Stomach (tissue), 9 donors: ENCODE data around the gene PPP1R37. TPM values are rescaled to one million over a fixed set of nuclear protein-coding genes. Genes with fewer than 3 reads are reported as not detected.
A peak's percentile ranks its signal among the peaks of the same experiment; 100 is the strongest.

Experiments used
- DNase-seq, 2 donors: peaks; one replicate each; pipeline versions ENCODE4 v3.0.0 to v3.0.0-alpha.2; 2013 to 2019
- H3K27ac ChIP-seq, 5 donors: fragments of 200-600 bp in 4 of 5; sonication (generic) in 4 of 5; one replicate each; pipeline ENCODE4 v1.5.1; 2013 to 2019; ENCODE audit warnings: mild to moderate bottlenecking in 1 of 5, moderate library complexity in 1 of 5
- H3K27me3 ChIP-seq, 3 donors: fragments of 200-600 bp; sonication (generic); one replicate each; pipeline ENCODE4 v1.5.1; 2017 to 2019; ENCODE audit warnings: mixed run types in 1 of 3
- H3K36me3 ChIP-seq, 4 donors: fragments of 200-600 bp; sonication (generic); 1 replicate in 3 of 4; 2 replicates in 1 of 4; pipeline ENCODE4 v1.5.1; 2016 to 2019
- H3K4me1 ChIP-seq, 4 donors: fragments of 200-600 bp; sonication (generic); one replicate each; pipeline ENCODE4 v1.5.1; 2016 to 2019
- H3K4me3 ChIP-seq, 4 donors: fragments of 200-600 bp; sonication (generic) in 3 of 4; one replicate each; pipeline ENCODE4 v1.5.1; 2016 to 2019; ENCODE audit warnings: mild to moderate bottlenecking in 1 of 4
- H3K9me3 ChIP-seq, 4 donors: fragments of 200-600 bp; sonication (generic); one replicate each; pipeline ENCODE4 v1.5.1; 2016 to 2019
- EP300 ChIP-seq: sonication (generic); formaldehyde crosslinking; IDR thresholded peaks from one replicate; pipeline ENCODE4 v1.6.1; 2017; ENCODE audit warnings: antibody characterized with exemption
- POLR2A ChIP-seq, 4 donors: fragments of 450-650 bp; IDR thresholded peaks; one replicate each; pipeline ENCODE4 v1.6.1; 2016; ENCODE audit warnings: antibody characterized with exemption in 4 of 4, control low read depth in 2 of 4, mild to moderate bottlenecking in 1 of 4, moderate library complexity in 1 of 4
- POLR2AphosphoS5 ChIP-seq, 3 donors: sonication (generic); formaldehyde crosslinking; IDR thresholded peaks; one replicate each; pipeline ENCODE4 v1.6.1; 2016; ENCODE audit warnings: antibody characterized with exemption in 3 of 3
- WGBS, 5 donors: extraction: QIAGEN DNeasy Blood & Tissue Kit in 3 of 5; methylation state at CpG; one replicate each; pipeline versions ENCODE4 v1.1.5 to v1.1.7; 2013 to 2018; 5-methylcytosine and 5-hydroxymethylcytosine counted together
- intact Hi-C: fragments of 100-400 bp; cut with DNase I; formaldehyde crosslinking; loops from one replicate; pipeline ENCODE4 v1.15.1; 2023; ENCODE audit warnings: low total_unique reads
- polyA plus RNA-seq, 3 donors: library from polyadenylated mRNA; stranded (reverse); fragments of 200-250 nt; gene quantifications; one replicate each; pipeline ENCODE4 v1.2.3, GENCODE V29; 2013
- total RNA-seq, 5 donors: library from RNA; depleted of rRNA; stranded (reverse); fragments of >200 nt; gene quantifications; one replicate each; pipeline versions ENCODE4 v1.1.0 to v1.2.3, GENCODE V29; 2014 to 2016
- TF ChIP-seq, protein P1 (sequence below), 7 experiments: fragments of 450-650 bp in 4 of 7; fragments of 200-600 bp in 3 of 7; sonication (generic) in 3 of 7; IDR thresholded peaks; one replicate each; pipeline ENCODE4 v1.5.1; 2016 to 2019; ENCODE audit warnings: antibody characterized with exemption in 7 of 7, control low read depth in 2 of 7, mild to moderate bottlenecking in 1 of 7
- donor health status: healthy with polysubstance abuse.
- donor health status: Bipolar disorder and iron deficiency.
- donor health status: healthy.

Gene PPP1R37
- total and polyA plus RNA-seq, 8 donors, result 25.7 to 268 (median 53.9) TPM

- TF ChIP-seq POLR2AphosphoS5 (IDR thresholded peaks at IDR 0.05) (no peak), EP300 (no peak), POLR2A (IDR thresholded peaks at IDR 0.05) (no peak)
- TF ChIP-seq, protein P1, sequence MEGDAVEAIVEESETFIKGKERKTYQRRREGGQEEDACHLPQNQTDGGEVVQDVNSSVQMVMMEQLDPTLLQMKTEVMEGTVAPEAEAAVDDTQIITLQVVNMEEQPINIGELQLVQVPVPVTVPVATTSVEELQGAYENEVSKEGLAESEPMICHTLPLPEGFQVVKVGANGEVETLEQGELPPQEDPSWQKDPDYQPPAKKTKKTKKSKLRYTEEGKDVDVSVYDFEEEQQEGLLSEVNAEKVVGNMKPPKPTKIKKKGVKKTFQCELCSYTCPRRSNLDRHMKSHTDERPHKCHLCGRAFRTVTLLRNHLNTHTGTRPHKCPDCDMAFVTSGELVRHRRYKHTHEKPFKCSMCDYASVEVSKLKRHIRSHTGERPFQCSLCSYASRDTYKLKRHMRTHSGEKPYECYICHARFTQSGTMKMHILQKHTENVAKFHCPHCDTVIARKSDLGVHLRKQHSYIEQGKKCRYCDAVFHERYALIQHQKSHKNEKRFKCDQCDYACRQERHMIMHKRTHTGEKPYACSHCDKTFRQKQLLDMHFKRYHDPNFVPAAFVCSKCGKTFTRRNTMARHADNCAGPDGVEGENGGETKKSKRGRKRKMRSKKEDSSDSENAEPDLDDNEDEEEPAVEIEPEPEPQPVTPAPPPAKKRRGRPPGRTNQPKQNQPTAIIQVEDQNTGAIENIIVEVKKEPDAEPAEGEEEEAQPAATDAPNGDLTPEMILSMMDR (IDR thresholded peaks at IDR 0.05), result no peak
- intact Hi-C loops, result no loop called here
- peak overlapping the region; percentile 82 to 94 (median 87) for H3K27ac ChIP-seq
- H3K27me3 ChIP-seq, result no peaks in the 10 kb centered on the region
- no peaks in the 10 kb centered on the region for H3K36me3 ChIP-seq
- peaks cover 81 to 92% (median 83%) of the 10 kb centered on the region in 4 donors for H3K4me1 ChIP-seq
- no peak overlapping the region for H3K4me3 ChIP-seq
- 76 to 82% (median 81%) methylated on average over 7 of the region's 7 CpGs for WGBS, 5 donors
- DNase-seq, result no peak
- no peaks in the 10 kb centered on the region for H3K9me3 ChIP-seq
Observed at GRCh38 chr19:45096700-45097099, 3.7 kb downstream of the PPP1R37 start.

DNA sequence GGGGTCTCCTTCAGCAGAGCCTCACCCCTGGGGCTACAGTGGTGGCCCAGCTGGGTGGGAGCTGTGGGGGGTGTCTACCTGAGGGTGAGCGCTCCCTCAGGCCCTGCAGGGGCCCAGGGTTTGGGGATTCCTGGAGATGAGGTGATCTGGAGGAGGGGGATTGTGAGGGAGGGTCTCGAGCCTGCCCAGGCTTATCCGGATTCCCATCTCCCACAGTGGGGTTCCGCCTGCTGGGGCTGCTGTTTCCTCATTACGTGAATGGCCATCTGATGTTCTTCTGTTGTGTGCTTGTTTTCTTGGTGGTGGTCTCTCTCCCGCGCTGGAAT is 4.4 kb downstream of the PPP1R37 start:
- TF ChIP-seq EP300 (no peak), POLR2AphosphoS5 (IDR thresholded peaks at IDR 0.05) (no peak), POLR2A (IDR thresholded peaks at IDR 0.05) (no peak)
- TF ChIP-seq, protein P1 (IDR thresholded peaks at IDR 0.05), result no peak
- Histone ChIP-seq H3K9me3 (no peaks in the 10 kb centered on the region), H3K27me3 (no peaks in the 10 kb centered on the region), H3K27ac (peak overlapping the region; percentile 82 to 94 (median 87)), H3K4me1 (peaks cover 88 to 92% (median 90%) of the 10 kb centered on the region in 4 donors), H3K4me3 (no peak overlapping the region), H3K36me3 (no peaks in the 10 kb centered on the region)
- DNase-seq, result no peak
- intact Hi-C loops, result no loop called here
- 65 to 80% (median 73%) methylated on average over 7 of the region's 7 CpGs for WGBS, 5 donors

GRCh38 chr19:45097776-45098520 is 5.0 kb downstream of the PPP1R37 start:
- H3K36me3 ChIP-seq, result no peaks in the 10 kb centered on the region
- 34 to 55% (median 35%) methylated on average over 9 to 16 of the region's 16 CpGs for WGBS, 5 donors
- peak overlapping the region; percentile 82 to 94 (median 87) for H3K27ac ChIP-seq
- DNase-seq, result peak; percentile 51 to 56
- peak overlapping the region in 1 of 4 donors; percentile 6 for H3K4me3 ChIP-seq
- no peak for TF ChIP-seq EP300
- peak in 1 of 3 donors; percentile 33 for TF ChIP-seq POLR2AphosphoS5 (IDR thresholded peaks at IDR 0.05)
- peaks cover 93 to 96% (median 96%) of the 10 kb centered on the region in 4 donors for H3K4me1 ChIP-seq
- H3K9me3 ChIP-seq, result no peaks in the 10 kb centered on the region
- intact Hi-C loops, result no loop called here
- no peaks in the 10 kb centered on the region for H3K27me3 ChIP-seq

GRCh38 chr19:45098521-45099466 is 5.8 kb downstream of the PPP1R37 start:
- DNase-seq, result peak; percentile 54 to 79
- no peaks in the 10 kb centered on the region for H3K9me3 ChIP-seq
- 18 to 32% (median 23%) methylated on average over 15 of the region's 15 CpGs for WGBS, 5 donors
- intact Hi-C loops, result no loop called here
- peaks cover 99 to 100% (median 100%) of the 10 kb centered on the region in 4 donors for H3K4me1 ChIP-seq
- H3K27ac ChIP-seq, result peak overlapping the region; percentile 82 to 94 (median 87)
- TF ChIP-seq POLR2A (IDR thresholded peaks at IDR 0.05), result no peak
- H3K4me3 ChIP-seq, result peak overlapping the region in 2 of 4 donors; percentile 5 to 6
- H3K36me3 ChIP-seq, result no peaks in the 10 kb centered on the region
- H3K27me3 ChIP-seq, result no peaks in the 10 kb centered on the region

- intact Hi-C loops, result no loop called here
- Histone ChIP-seq H3K36me3 (no peaks in the 10 kb centered on the region), H3K4me1 (peaks cover 99 to 100% (median 100%) of the 10 kb centered on the region in 4 donors), H3K27me3 (no peaks in the 10 kb centered on the region), H3K9me3 (no peaks in the 10 kb centered on the region), H3K4me3 (peak overlapping the region in 3 of 4 donors; percentile 0 to 8 (median 5)), H3K27ac (peak overlapping the region; percentile 82 to 94 (median 87))
- peak; percentile 63 to 79 for DNase-seq
- WGBS, 5 donors, result 26 to 62% (median 32%) methylated on average over 11 to 25 of the region's 25 CpGs
- TF ChIP-seq EP300 (peak; percentile 48), POLR2AphosphoS5 (IDR thresholded peaks at IDR 0.05) (peak; percentile 36 to 70 (median 67)), POLR2A (IDR thresholded peaks at IDR 0.05) (no peak)
- TF ChIP-seq, protein P1 (IDR thresholded peaks at IDR 0.05), result no peak
Observed at GRCh38 chr19:45099467-45100191, 6.7 kb downstream of the PPP1R37 start.
